GM18868 (cell line): ENCODE data around the gene RASSF3.
A peak's percentile ranks its signal among the peaks of the same experiment; 100 is the strongest.

Experiments used
- ATAC-seq: cut with Tn5 transposase; IDR thresholded peaks from one replicate; pipeline ENCODE4 v1.9.1; 2021; ENCODE audit warnings: mild to moderate bottlenecking, moderate library complexity; ENCODE audit not compliant: unreplicated experiment

RASSF3 gene

DNA sequence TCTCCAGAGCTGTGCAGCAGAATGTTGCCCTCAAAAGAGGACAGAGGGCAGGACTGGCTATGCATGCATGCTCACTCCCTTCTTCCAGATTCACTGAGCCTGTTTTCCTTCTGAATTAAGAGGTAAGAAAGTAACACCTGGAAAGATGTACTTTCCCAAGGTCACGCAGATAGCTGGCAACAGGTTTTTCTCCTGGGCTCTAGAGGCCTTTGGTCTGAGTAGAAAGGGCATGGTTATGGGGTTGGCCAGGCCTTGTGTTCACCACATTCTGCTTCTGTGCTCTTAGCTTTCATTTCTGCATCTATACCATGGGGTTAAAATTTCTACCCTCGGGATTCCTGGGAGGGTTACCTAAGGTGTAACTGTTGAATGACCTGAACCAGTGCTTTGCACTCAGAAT lies 57.5 kb downstream of the RASSF3 start:
- ATAC-seq = no peak

DNA sequence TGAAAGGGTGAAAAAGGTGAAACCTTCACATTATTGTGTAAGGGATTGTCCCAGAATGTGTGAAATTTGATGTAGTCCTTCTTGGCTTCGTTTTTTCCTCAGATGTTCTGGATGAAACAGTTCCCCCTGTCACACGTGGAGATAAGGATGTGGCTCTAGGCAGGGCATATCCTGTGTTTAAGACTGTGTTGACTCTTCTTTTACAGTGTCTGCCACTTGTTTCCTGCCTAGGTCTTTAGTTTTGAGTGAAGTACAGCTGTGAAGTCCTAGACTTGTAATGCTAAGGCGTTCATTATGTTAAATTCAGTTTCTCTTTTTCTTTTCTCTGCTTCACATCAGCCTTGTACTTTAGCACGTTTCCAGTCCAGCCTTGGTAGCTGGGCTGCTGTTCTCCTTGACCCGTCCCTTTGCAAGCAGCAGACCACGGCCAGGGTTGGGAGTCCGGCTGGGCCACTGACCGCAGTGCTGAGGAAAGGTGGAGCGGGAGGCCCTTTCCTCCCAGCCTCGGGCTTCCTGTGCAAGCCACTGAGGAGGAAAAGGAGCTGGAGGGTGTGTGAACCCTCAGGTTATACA lies 59.1 kb downstream of the RASSF3 start:
- peak; percentile 68 for ATAC-seq

DNA sequence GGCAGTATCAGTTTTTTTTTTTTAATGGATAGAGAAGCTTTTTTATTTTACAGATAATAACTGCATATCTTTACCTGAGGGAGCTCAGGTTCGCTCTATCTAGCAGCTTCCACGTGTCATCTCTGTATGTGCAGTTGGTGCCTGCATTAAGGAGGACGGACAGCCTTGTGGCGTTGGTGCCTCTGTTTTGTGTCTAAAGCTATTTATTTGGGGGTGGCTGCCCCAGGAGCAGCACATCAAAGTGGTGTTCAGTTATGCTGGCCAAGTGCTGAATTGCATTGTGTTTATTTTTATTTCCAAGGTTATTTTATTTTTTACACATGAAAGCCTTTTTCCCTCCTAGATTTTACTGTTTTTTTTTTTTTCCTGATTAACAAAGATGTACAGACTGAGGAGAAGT lies 59.7 kb downstream of the RASSF3 start:
- ATAC-seq = no peak

DNA sequence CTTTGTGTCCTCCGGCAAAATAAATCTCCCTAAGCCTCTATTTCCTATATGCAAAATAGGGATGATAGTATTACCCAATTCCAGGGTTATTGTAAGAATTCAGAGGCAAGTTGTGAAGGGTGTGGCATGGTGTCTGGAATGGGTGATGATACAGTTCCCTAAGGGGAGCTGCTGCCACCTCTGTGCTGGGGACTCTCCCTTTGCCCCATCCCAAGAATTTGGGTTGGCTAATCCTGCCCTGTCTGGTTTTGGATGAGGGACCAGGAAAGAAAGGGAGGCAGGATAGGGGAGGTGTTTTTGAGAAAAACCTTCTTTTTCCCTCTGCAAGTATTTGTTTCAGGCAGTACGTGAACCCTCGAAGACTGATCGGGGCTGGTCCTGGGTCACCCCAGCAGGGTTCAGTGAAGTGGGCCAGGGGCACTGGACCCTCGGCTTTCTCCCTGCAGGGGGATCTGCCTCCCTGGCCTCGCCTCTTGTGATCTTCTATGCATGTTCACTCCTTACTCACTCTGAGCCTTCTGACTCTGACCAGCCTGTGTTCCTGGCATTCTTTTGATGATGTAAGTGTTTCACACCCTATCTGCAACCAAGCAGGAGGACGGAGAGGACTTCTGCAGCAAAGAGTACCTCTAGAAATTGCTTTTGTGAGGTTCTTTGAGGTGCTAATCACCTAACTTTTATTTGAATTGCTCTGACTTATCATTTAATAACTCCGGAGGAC lies 60.8 kb downstream of the RASSF3 start:
- no peak for ATAC-seq

DNA sequence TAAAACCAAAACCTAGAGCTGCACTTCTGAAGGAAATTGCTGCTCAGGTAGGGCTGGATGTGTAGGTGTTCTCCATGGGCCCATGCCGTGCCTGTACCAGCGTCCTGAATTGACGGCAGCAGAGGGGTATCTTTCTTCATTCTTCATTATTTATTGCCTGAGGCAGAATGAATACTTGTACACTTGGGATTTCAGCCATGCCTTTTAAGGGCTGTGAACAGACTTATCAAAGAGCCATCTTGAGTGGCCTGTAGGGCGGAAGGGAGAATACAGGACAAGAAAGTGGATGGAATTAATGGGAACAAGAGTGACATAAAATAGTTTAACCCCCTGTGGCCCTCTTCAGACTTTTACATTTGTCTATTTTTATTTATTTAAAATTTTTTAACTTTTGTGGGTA lies 61.4 kb downstream of the RASSF3 start:
- ATAC-seq = no peak

DNA sequence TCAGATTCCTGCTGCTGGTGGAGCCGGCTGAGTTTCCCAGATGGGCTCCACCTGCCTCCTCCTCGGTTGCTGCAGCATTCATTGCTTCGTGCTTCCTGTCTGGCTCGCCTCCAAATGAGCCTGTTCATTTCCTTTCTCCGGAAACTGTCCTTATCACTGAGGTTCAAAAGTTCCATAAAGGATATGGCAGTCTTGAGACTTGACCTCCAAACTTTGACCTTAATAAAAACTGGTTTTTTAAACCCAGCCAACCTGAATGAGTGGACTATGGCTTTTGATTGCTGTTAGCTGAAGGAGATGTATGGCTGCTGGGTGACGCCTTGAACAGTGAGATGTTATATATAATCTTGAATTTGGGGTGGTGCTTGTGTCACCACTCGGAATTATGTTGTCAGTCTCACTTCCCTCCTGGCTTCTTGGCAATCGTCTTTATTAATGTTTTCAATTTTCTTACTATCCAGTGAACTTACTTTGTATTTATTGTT lies 62.7 kb downstream of the RASSF3 start:
- no peak for ATAC-seq

DNA sequence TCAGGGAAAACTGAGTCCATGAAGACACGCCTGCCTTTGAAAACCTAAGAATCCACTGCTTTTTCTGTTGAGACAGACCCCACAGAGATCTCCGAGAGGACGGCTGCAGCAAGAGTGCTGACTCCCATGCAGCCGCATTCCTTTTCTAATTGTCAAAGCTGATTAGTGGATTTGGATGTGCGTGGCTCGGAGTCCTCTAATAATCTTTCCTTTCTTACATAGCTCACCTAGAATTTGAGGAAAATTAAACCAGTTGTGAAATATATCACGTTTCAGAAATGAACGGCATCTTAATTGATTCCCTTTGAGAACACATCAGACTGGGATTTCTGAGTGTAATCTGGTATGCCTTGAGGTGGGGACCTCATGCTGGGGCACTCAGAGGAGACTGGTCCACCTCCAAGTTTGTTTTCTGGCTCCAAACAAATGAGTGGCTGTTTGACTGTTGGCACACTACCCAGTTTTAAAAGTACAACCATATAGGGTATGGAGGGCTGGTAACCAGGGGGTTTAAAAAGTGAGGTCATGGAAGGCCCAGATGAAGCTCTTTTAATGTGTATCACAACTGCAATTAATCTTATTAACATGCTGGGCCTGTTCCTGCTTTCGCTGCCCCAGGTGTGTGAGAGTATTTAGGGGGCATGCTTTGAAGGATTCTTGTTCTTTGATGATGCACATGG lies 63.3 kb downstream of the RASSF3 start:
- ATAC-seq = no peak

DNA sequence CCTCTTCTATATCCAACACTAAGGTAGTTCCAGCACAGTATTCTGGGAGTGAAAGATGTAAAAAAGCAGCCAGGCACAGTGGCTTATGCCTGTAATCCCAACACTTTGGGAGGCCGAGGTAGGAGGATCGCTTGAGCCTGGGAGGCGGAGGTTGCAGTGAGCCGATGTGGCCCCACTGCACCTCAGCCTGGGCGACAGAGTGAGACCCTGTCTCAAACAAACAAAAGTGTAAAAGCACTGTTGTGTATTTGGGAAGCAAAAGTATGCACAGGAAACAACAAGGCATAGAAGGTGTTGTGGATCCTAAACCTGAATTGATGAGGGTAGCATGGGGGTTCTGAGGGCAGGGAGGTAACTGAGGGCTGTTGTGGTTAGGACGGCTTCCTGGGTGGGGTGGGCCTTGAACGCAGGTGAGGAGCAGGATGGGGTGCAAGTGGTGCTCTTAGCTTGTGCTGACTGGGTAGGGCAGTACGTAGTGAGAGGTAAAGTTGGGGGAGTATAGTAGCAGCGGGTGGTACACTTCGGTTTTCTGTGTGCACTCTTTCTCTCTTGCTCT lies 64.2 kb downstream of the RASSF3 start:
- no peak for ATAC-seq

DNA sequence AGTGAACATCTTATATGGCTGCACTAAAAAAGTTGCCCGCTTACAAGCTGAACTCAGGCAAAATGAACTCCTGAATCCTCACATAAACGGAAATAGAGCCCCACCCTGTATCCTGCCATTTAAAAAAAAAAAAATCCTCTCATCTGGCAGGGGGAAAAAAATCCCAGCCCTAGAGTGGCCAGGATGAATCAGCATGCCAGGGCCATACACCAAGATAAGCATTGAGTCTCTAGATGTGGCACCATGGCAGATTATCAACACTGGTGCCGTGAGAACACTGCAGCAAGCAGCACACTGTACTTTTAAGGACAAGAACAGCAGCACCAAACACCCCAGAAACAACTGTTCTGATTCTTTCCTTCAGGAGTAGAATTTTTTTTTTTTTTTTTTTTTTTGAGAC lies 65.5 kb downstream of the RASSF3 start:
- no peak for ATAC-seq

DNA sequence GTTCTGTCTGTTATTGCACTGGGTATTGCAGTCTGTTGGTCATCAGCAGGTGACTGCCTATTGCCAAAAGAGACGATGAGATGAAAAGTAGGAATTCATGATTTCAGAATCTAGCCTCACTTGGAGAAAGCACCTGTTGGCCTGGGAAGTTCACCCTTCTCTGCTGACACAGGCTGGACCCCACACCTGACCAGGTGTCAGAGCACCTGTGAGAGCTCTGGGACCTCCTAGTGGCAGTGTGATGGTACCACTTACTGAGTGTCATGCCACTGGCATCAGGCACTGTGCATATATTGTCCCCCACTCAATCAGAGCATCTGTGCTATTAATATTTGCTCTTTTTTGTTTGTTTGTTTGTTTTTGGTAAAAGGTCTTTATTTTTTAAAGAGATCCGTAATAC lies 68.0 kb downstream of the RASSF3 start:
- ATAC-seq = no peak

DNA sequence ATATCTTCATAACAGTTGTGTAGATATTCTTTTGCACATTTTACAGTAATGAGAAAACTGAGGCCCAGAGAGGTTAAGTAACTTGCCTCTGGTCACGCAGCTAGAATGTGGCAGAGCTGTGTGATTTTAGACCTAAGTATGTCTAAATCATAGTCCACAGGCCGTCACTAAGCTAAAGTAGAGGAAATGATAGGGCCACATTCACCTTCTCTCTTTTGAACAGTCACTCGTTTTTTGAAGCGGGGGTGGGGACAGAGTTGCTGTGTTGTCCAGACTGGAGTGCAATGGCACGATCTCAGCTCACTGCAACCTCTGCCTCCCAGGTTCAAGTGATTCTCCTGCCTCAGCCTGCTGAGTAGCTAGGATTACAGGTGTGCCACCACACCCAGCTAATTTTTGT lies 68.5 kb downstream of the RASSF3 start:
- ATAC-seq = no peak

DNA sequence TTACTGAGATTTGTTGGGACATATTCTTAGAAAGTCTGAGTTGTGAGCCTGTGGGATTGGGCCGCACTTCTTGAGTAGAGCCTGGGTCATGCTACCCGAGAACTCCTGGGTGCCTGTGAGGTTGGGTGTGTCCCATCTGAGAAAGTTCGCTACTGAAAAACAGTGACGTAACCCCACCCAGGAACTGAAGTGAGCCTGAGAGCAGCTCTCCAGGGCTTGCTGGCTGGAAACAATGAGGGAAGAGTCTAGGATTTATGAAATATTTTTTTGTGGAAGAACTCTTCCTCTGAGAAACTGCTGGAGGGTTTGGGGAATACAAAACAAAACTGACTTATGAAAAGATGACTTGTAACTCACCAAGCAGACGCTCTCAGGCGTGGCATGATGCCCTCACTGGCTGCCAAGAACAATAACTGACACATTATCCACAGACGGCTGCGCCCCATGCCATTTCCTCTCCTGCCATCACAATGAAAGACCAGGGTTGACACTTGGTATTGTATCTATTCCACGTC lies 69.2 kb downstream of the RASSF3 start:
- peak; percentile 27 for ATAC-seq

DNA sequence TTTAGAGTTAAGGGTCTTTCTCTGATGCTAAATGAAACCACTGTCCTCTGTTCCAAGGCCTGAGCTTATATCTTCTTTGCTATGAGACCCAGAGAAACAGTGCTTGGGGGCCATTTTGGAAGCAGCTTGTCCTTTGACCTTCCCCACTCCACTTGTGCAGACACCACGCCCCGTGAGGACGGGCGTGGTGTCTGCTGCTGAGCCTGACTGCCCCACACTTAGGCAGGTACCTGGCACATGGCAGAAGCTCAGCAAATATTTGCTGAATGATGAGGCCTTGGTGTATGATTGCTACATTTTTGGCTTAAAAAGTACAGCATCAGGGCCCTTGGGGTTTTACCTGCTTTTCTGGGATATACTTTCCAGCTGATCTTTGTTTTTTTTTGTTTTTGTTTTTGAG lies 69.9 kb downstream of the RASSF3 start:
- ATAC-seq = no peak

DNA sequence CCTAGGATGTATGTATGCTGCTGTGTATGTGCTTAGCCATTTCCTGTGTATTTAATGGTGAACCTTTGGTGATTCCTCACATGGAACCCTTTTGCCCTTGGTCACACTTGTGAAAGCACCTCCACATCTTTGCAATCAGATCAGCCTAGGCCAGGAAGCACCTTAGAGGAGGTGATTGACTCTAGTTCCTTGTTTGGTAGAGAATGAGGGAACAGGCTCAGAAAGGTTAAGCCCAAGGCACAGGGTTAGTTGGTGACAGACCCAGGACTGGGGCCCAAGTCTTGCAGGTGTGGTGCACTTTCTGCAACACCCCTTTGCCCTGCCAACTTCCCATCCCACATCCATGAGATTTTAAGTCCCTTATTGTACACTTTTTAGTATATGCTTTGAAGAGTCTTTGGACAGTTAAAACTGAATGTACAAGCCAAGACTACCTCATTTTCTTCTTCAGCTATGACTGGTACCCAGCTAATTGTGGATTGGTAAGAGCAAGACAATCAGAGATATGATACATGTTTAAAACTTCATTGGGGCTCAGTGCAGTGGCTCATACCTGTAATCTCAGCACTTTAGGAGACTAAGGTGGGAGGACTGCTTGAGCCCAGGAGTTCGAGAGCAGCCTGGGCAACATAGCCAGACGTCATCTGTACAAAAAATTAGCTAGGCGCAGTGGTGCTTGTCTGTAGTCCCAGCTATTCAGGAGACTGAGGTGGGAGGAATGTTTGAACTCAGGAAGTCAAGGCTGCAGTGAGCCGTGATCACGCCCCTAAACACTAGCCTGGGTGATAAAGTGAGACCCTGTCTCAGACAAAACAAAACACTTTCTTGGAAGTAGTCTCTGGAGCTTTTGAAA lies 71.1 kb downstream of the RASSF3 start:
- peak; percentile 59 for ATAC-seq

DNA sequence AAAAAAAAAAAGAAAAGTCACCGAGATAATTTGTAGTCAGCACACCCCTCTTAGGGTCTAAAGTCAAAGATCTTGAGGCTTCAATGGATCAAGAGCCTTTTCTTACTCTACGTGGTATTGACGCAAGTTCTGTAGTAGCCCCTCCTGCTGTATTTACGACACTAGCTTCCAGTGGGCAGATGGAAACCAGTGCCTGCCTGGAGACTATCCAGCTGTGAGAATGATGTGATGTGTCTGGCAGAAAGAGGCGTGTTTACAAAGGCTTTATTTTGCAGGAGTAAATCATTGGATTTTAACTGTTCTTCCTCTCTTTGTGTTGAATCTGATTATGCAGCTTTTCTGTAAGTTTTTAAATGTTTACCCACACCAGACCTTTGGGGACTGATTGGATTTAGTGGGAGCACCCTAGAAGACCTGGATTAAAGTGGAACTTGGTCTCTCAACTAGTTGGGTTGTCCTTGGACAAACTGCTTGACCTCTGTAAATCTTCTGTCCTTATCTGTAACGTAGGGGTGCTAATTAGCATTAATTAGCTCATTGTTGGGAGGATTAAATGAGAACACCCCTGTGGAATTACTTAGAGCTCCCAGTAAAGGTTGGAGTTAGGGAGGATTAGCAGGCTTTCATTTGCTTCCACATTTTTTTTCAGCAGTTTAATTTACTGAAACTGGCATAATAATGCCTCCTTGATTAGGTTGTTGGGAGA lies 72.4 kb downstream of the RASSF3 start:
- no peak for ATAC-seq

DNA sequence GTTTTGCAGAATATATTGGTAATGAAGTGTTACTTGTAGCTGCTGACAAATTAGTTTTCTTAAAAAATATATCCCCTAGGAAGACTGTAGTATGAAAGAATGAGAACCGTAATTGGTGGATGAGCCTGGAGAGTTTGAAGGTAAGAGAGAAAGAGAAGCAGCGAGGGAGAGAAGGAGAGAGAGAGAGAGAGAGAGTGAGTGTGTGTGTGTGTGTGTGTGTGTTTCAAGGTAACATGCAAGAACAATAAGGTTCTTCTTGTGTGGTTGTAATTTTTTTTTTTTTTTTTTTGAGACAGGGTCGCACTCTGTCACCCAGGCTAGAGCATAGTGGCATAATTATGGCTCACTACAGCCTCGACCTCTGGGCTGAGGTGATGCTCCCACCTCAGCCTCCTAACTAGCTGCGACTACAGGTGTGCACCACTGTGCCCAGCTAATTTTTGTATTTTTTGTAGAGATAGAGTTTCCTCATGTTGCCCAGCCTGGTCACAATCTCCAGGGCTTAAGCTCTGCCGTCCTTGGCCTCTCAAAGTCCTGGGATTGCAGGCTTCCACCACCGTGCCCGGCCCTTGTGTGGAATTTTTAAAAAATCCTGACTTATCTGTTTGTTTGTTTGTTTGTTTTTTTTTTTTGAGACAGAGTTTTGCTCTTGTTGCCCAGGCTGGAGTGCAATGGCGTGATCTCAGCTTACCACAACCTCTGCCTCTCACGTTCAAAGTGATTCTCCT lies 73.7 kb downstream of the RASSF3 start:
- no peak for ATAC-seq

DNA sequence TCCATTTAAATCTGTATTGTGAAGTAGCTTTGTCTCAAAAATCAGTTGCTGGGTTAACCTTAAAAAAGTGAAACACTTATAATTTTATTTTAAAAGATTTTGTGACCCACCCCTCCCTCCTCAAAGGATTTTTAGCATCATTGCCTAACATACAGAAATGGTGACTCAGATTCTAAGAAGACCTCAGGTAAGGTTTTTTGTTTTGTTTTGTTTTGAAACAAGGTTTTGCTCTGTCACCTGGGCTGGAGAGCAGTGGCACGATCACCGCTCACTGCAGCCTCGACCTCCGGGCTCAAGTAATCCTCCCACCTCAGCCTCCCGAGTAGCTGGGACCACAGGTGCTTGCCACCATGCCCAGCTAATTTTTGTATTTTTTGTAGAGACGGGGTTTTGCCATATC lies 74.8 kb downstream of the RASSF3 start:
- ATAC-seq = no peak

DNA sequence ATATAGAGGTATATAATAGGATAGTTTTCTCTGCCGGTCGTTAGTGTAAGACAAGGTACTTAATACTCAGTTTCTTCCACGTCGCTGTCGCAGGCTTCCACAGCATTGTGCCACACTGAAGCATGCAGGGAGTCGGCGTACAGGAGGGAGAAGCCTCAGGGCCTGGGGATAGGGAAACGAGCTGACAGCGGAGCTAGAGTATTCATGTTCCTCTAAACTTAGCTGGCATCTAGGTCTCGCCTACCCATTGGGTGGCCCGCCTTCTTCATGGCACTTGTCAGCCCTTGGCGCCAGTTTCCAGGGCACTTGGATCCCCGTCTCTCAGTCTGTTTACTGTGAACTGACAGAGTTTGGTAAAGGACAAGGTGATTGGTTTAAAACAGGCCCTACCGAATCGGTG lies 75.3 kb downstream of the RASSF3 start:
- no peak for ATAC-seq

DNA sequence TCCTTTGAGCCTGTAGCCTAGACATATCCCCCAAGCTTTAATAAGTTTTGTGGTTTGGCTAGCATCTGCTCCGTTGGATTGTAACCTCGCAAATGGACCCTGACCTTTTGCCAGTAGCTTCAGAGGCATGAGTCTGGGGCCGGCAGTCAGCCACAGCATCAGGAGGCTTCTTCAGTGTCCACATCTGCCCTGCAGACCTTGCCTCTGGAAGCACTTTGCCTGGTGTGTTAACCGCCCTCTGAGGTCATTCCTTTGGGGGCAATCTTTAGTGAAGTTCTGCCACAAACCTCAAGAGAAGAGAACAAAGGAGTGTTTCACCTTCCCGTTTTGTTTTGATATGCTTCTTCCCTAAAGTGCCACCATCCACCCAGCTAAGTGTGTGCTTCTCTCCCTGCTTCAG lies 77.5 kb downstream of the RASSF3 start:
- ATAC-seq = no peak

DNA sequence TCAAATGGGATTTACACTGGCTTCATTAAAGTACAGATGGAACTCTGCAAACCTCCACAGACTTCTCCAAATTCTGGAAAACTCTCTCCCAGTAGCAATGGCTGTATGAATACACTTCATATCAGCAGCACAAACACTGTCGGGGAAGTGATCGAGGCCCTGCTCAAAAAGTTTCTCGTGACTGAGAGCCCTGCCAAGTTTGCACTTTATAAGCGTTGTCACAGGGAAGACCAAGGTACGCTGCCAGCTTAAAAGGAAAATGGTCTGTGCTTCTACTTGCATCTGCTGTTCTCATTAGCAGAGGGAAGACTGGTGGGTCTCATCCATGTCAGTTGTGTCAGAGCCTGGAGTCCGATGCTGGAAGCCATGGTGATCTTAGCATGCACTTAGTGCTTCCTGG lies 77.9 kb downstream of the RASSF3 start:
- ATAC-seq = no peak
